SK-N-SH treated with all-trans-retinoic acid at 6 μM for 48 hours (cell line): ENCODE measurements around the gene NXPH1.

Experiments used
- BACH2 ChIP-seq: fragments of 250-450 bp; sonication (Bioruptor Pico); IDR thresholded peaks from 2 replicates; pipeline ENCODE4 v1.9.0; 2021; ENCODE audit warnings: mild to moderate bottlenecking, borderline replicate concordance
- OSR1 ChIP-seq: fragments of 250-450 bp; sonication (Bioruptor Pico); IDR thresholded peaks from 2 replicates; pipeline ENCODE4 v1.8.0; 2022; ENCODE audit warnings: moderate library complexity, mild to moderate bottlenecking, inconsistent platforms
- ZFP3 ChIP-seq: fragments of 250-450 bp; sonication (Bioruptor Pico); IDR thresholded peaks from 2 replicates; pipeline ENCODE4 v1.5.0; 2020; ENCODE audit warnings: mild to moderate bottlenecking, moderate library complexity
- TF ChIP-seq, protein P1 (sequence below): fragments of 250-450 bp; sonication (Bioruptor Pico); IDR thresholded peaks from 2 replicates; pipeline ENCODE4 v1.8.0; 2020; ENCODE audit warnings: mild to moderate bottlenecking, moderate library complexity, borderline replicate concordance
- TF ChIP-seq, protein P2 (sequence below): fragments of 250-450 bp; sonication (Bioruptor Pico); IDR thresholded peaks from 2 replicates; pipeline ENCODE4 v1.5.1; 2020; ENCODE audit warnings: low read depth, mild to moderate bottlenecking, moderate library complexity
- TF ChIP-seq, protein P3 (sequence below): fragments of 250-450 bp; sonication (Bioruptor Pico); IDR thresholded peaks from 2 replicates; pipeline ENCODE4 v1.5.1; 2021; ENCODE audit warnings: mild to moderate bottlenecking, moderate library complexity
- TF ChIP-seq, protein P4 (sequence below): fragments of 250-450 bp; sonication (Bioruptor Pico); IDR thresholded peaks from 2 replicates; pipeline ENCODE4 v1.5.0; 2020; ENCODE audit warnings: mild to moderate bottlenecking, moderate library complexity

DNA sequence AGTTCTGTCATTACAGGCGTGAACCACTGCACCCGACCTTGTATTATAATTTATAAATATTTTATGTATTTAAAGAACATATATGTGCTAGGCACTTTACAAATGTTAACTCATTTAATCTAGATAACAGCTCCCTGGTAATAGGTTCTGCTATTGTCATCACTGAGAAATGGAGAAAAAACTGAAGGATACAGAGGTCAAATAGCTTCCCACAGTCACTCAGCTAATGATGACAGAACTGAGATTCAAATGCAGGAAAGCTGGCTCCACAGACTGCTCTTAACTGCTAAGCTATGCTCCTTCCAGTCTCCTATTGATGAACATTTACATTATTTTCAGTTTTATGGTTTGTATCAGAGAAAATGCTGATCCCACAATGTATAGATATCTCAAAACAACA is 28.9 kb downstream of the NXPH1 start:
- no peak for TF ChIP-seq BACH2
- TF ChIP-seq, protein P1, sequence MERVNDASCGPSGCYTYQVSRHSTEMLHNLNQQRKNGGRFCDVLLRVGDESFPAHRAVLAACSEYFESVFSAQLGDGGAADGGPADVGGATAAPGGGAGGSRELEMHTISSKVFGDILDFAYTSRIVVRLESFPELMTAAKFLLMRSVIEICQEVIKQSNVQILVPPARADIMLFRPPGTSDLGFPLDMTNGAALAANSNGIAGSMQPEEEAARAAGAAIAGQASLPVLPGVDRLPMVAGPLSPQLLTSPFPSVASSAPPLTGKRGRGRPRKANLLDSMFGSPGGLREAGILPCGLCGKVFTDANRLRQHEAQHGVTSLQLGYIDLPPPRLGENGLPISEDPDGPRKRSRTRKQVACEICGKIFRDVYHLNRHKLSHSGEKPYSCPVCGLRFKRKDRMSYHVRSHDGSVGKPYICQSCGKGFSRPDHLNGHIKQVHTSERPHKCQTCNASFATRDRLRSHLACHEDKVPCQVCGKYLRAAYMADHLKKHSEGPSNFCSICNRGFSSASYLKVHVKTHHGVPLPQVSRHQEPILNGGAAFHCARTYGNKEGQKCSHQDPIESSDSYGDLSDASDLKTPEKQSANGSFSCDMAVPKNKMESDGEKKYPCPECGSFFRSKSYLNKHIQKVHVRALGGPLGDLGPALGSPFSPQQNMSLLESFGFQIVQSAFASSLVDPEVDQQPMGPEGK (CRISPR knock-in tag): no peak
- no peak for TF ChIP-seq ZFP3
- TF ChIP-seq, protein P2, sequence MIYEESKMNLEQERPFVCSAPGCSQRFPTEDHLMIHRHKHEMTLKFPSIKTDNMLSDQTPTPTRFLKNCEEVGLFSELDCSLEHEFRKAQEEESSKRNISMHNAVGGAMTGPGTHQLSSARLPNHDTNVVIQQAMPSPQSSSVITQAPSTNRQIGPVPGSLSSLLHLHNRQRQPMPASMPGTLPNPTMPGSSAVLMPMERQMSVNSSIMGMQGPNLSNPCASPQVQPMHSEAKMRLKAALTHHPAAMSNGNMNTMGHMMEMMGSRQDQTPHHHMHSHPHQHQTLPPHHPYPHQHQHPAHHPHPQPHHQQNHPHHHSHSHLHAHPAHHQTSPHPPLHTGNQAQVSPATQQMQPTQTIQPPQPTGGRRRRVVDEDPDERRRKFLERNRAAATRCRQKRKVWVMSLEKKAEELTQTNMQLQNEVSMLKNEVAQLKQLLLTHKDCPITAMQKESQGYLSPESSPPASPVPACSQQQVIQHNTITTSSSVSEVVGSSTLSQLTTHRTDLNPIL (CRISPR knock-in tag): no peak
- TF ChIP-seq, protein P3, sequence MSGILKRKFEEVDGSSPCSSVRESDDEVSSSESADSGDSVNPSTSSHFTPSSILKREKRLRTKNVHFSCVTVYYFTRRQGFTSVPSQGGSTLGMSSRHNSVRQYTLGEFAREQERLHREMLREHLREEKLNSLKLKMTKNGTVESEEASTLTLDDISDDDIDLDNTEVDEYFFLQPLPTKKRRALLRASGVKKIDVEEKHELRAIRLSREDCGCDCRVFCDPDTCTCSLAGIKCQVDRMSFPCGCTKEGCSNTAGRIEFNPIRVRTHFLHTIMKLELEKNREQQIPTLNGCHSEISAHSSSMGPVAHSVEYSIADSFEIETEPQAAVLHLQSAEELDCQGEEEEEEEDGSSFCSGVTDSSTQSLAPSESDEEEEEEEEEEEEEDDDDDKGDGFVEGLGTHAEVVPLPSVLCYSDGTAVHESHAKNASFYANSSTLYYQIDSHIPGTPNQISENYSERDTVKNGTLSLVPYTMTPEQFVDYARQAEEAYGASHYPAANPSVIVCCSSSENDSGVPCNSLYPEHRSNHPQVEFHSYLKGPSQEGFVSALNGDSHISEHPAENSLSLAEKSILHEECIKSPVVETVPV (CRISPR knock-in tag): no peak
- TF ChIP-seq OSR1 (CRISPR knock-in tag): no peak
- TF ChIP-seq, protein P4, sequence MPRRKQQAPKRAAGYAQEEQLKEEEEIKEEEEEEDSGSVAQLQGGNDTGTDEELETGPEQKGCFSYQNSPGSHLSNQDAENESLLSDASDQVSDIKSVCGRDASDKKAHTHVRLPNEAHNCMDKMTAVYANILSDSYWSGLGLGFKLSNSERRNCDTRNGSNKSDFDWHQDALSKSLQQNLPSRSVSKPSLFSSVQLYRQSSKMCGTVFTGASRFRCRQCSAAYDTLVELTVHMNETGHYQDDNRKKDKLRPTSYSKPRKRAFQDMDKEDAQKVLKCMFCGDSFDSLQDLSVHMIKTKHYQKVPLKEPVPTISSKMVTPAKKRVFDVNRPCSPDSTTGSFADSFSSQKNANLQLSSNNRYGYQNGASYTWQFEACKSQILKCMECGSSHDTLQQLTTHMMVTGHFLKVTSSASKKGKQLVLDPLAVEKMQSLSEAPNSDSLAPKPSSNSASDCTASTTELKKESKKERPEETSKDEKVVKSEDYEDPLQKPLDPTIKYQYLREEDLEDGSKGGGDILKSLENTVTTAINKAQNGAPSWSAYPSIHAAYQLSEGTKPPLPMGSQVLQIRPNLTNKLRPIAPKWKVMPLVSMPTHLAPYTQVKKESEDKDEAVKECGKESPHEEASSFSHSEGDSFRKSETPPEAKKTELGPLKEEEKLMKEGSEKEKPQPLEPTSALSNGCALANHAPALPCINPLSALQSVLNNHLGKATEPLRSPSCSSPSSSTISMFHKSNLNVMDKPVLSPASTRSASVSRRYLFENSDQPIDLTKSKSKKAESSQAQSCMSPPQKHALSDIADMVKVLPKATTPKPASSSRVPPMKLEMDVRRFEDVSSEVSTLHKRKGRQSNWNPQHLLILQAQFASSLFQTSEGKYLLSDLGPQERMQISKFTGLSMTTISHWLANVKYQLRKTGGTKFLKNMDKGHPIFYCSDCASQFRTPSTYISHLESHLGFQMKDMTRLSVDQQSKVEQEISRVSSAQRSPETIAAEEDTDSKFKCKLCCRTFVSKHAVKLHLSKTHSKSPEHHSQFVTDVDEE (CRISPR knock-in tag): no peak
